ENCODE measurements around the gene TPRN.

TPRN gene

DNA sequence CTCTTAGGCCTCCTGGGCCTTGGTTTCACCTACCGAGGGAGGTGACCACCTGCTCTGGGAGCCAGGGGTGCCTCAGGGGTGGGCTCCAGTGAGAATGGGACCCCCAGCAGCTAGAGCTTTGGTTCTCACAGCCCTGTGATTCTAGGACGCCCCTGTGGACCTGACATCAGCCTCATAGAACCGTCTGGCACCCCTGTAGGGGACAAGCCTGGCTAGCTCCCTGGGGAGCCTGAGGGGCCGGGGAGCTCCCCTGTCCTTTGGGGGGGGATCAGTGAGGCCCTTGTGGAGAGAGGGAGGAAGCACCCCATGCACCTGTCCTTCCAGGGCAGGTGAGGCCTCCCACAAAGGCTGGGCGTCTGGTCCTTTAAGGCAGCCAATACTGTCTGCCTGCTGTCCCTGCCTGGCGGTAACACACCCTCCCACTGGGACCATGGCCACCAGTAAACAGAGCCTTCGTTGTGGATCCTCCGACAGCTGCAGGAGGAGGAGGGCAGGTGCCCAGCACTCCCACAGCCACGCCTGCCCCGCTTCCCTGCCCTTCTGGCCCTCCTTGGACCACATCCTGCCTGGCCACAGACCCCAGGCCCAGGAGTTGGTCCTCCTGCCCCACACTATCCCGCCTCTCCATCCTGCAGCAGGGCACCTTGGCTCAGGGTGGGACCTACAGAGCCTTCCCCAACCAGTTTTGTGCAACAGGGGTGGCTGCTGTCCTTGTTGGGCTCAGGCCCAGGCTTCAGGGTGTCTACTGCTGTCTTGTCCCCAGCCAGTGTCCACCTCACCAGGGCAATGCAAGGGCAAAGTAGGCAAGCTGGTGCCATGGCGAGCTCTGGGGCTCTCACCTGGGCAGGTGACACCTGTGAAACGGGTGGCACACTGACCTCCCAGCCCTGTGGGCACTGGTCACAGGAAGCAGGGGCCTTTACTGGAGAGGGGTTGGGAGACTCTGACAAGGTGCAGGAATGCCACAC, 37.5 kb upstream of the TPRN start:
- peaks cover 16% of the 10 kb centered on the region for H3K4me1 ChIP-seq
- H3K9ac ChIP-seq = no peak overlapping the region
- TF ChIP-seq, protein P1, sequence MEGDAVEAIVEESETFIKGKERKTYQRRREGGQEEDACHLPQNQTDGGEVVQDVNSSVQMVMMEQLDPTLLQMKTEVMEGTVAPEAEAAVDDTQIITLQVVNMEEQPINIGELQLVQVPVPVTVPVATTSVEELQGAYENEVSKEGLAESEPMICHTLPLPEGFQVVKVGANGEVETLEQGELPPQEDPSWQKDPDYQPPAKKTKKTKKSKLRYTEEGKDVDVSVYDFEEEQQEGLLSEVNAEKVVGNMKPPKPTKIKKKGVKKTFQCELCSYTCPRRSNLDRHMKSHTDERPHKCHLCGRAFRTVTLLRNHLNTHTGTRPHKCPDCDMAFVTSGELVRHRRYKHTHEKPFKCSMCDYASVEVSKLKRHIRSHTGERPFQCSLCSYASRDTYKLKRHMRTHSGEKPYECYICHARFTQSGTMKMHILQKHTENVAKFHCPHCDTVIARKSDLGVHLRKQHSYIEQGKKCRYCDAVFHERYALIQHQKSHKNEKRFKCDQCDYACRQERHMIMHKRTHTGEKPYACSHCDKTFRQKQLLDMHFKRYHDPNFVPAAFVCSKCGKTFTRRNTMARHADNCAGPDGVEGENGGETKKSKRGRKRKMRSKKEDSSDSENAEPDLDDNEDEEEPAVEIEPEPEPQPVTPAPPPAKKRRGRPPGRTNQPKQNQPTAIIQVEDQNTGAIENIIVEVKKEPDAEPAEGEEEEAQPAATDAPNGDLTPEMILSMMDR (IDR thresholded peaks at IDR 0.05) = no peak

DNA sequence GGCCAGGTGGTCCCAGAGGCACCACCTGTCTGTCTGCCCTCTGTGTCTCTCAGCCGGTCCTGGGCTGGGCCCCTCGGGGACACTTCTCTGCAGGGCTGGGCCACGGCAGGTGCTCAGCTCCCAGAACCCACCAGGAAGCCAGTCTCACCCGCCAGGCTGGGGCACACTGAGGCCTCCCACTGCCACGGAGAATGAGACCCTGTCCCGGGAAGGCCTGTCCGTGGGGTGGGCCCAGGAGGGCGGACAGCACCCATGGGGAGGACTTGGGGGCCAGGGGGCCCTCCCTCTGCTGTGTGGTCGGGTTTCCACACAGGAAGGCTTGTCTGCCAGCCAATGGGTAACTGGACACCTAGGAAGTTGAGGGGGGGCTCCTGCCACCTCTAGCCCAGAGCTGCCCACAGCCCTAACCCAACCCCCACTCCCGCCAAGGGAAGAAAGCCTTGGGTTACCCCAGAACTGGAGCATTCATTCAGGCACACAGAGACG, 36.4 kb upstream of the TPRN start:
- Histone ChIP-seq H3K9ac (peak overlapping the region; percentile 6), H3K36me3 (ENCODE audit: control insufficient read depth, insufficient read depth, low read length) (no peaks in the 10 kb centered on the region), H2AFZ (peak overlapping the region; percentile 78), H3K79me2 (no peaks in the 10 kb centered on the region), H3K9me3 (ENCODE audit: control insufficient read depth, low read length) (no peaks in the 10 kb centered on the region), H3K4me3 (ENCODE audit: low read depth, low read length) (no peak overlapping the region), H3K27ac (peak overlapping the region; percentile 65), H3K4me1 (peaks cover 14% of the 10 kb centered on the region), H3K27me3 (ENCODE audit: control insufficient read depth, insufficient read depth, low read length) (no peaks in the 10 kb centered on the region), H3K4me2 (ENCODE audit: low read length) (peak overlapping the region; percentile 60)
- TF ChIP-seq, protein P1 (IDR thresholded peaks at IDR 0.05) = no peak

More for the DNA sequence above, 37.5 kb upstream of the TPRN start:
- no peaks in the 10 kb centered on the region for H3K79me2 ChIP-seq
- no peaks in the 10 kb centered on the region for H3K36me3 ChIP-seq (ENCODE audit: control insufficient read depth, insufficient read depth, low read length)
- H3K9me3 ChIP-seq (ENCODE audit: control insufficient read depth, low read length) = no peaks in the 10 kb centered on the region
- H2AFZ ChIP-seq = no peak overlapping the region
- no peak overlapping the region for H3K4me3 ChIP-seq (ENCODE audit: low read depth, low read length)
- H3K27ac ChIP-seq = peak overlapping the region; percentile 65
- H3K27me3 ChIP-seq (ENCODE audit: control insufficient read depth, insufficient read depth, low read length) = no peaks in the 10 kb centered on the region
- no peak overlapping the region for H3K4me2 ChIP-seq (ENCODE audit: low read length)

DNA sequence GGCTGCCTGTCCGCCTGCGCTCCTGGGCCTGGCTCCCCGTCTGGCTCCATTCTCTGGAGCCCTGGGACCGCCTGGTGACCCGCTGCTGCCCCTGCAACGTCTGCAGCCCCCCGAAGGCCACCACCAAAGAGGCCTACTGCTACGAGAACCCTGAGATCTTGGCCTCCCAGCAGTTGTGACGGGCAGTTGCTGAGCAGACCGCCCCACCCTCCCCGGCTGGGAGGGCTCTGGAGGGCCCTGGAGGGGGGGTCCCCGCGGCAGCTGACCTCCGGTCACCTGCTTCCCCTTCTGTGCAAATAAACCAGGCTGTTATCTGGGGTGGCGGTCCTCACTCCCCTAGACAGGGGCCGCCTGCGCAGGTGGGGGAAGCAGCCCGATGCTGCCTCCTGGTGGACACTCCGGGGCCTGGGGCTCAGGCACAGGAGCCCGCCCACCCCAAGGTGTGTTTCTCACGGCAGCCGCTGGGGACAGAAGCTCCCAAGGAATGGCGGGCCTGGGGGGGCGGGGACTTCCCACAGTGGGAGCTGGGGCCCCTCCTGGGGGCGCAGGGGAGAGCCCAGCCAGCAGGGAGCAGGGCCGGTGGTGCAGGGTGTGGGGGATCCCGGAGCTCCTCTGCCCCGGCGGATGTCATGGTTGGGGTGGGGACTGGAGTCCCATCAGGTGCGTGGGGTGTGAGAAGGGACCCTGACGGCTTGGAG, 35.8 kb upstream of the TPRN start:
- Histone ChIP-seq H3K9me3 (ENCODE audit: control insufficient read depth, low read length) (no peaks in the 10 kb centered on the region), H2AFZ (peak overlapping the region; percentile 78), H3K27ac (peak overlapping the region; percentile 65), H3K36me3 (ENCODE audit: control insufficient read depth, insufficient read depth, low read length) (no peaks in the 10 kb centered on the region), H3K79me2 (no peaks in the 10 kb centered on the region), H3K4me2 (ENCODE audit: low read length) (peak overlapping the region; percentile 60), H3K9ac (no peak overlapping the region), H3K4me3 (ENCODE audit: low read depth, low read length) (no peak overlapping the region), H3K27me3 (ENCODE audit: control insufficient read depth, insufficient read depth, low read length) (no peaks in the 10 kb centered on the region), H3K4me1 (peaks cover 14% of the 10 kb centered on the region)
- TF ChIP-seq, protein P1 (IDR thresholded peaks at IDR 0.05) = peak; percentile 96

DNA sequence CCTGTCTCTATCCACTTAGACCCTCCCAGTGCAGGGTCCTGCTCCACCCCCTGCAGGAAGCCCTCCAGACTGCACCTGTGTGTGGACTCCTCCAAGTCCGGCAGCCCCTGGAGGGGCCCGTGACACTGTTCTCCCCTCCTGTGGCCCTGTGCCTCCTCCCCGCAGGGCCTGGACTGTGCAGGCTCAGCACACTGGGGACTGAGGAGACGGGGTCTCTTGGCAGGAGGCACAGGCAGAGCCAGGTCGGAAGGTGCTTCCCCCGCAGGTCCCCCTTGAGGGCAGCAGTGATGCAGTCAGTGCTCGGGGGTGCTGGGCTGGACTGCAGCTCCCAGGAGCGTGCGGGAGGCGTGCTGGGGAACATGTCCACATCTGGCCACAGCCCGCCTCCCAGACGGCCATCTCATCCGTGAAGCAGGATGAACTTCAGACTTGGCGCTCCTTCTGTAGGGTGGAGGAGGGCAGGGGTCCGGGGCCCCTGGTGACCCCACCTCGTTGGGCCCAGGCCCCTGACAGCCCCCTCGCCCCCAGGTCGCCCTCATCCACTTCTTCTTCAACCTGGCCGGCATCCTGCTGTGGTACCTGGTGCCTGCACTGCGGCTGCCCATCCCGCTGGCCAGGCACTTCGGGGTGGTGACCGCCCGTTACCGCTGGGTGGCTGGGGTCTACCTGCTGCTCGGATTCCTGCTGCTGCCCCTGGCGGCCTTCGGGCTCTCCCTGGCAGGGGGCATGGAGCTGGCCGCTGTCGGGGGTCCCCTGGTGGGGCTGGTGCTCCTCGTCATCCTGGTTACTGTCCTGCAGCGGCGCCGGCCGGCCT, 35.1 kb upstream of the TPRN start:
- H3K4me1 ChIP-seq = peaks cover 14% of the 10 kb centered on the region

More for the DNA sequence above, 35.1 kb upstream of the TPRN start:
- Histone ChIP-seq H3K27ac (no peak overlapping the region), H3K4me3 (ENCODE audit: low read depth, low read length) (no peak overlapping the region), H3K9ac (no peak overlapping the region), H3K4me2 (ENCODE audit: low read length) (peak overlapping the region; percentile 45), H3K9me3 (ENCODE audit: control insufficient read depth, low read length) (no peaks in the 10 kb centered on the region), H2AFZ (peak overlapping the region; percentile 78), H3K27me3 (ENCODE audit: control insufficient read depth, insufficient read depth, low read length) (no peaks in the 10 kb centered on the region), H3K36me3 (ENCODE audit: control insufficient read depth, insufficient read depth, low read length) (no peaks in the 10 kb centered on the region), H3K79me2 (no peaks in the 10 kb centered on the region)
- TF ChIP-seq, protein P1 (IDR thresholded peaks at IDR 0.05) = no peak
